Activated CD4-positive, alpha-beta memory T cell treated with anti-CD3 and anti-CD28 coated beads for 36 hours (primary cell): ENCODE measurements around the gene FAM131B. TPM values are rescaled to one million over a fixed set of nuclear protein-coding genes. Genes with fewer than 3 reads are reported as not detected.
"Not testable (repeated sequence)": the region's sequence is repeated elsewhere in the genome, so short reads cannot be mapped to it uniquely, and the experiment has no call there.

ENCODE experiments used
- CTCF ChIA-PET: fragments of 350-600 bp; sonication (Branson Sonifier 250); formaldehyde crosslinking; loops from one replicate; lab custom pipeline; 2021; ENCODE audit warnings: antibody characterized with exemption, inconsistent platforms; lab: Charles Lee
- POLR2A ChIA-PET: fragments of 350-600 bp; sonication (Branson Sonifier 250); formaldehyde crosslinking; loops from one replicate; lab custom pipeline; 2021; ENCODE audit warnings: antibody characterized with exemption; lab: Charles Lee
- DNase-seq: peaks from one replicate; pipeline ENCODE4 v3.0.0-alpha.2; 2020
- H3K27ac Mint-ChIP-seq: one replicate; pipeline ENCODE4 v1.8.0; 2021; ENCODE audit warnings: mixed read lengths
- H3K27me3 Mint-ChIP-seq: one replicate; pipeline ENCODE4 v1.8.0; 2021; ENCODE audit warnings: mixed read lengths
- H3K36me3 Mint-ChIP-seq: one replicate; pipeline ENCODE4 v1.8.0; 2021; ENCODE audit warnings: mixed read lengths
- H3K4me1 Mint-ChIP-seq: one replicate; pipeline ENCODE4 v1.8.0; 2021; ENCODE audit warnings: low read depth, mixed read lengths
- H3K4me3 Mint-ChIP-seq: one replicate; pipeline ENCODE4 v1.8.0; 2021; ENCODE audit warnings: mild to moderate bottlenecking, mixed read lengths
- H3K9me3 Mint-ChIP-seq: one replicate; pipeline ENCODE4 v1.8.0; 2021; ENCODE audit warnings: mixed read lengths
- intact Hi-C: fragments of 100-400 bp; cut with micrococcal nuclease; formaldehyde crosslinking; loops from one replicate; pipeline ENCODE4 v1.15.1; 2023
- total RNA-seq, 2 experiments: library from RNA; stranded (reverse); gene quantifications; one replicate each; pipeline ENCODE4 v1.2.3, GENCODE V29; 2021

Gene FAM131B
- 1 to 10 TPM; 1.9 to 2.3 TPM for total RNA-seq

DNA sequence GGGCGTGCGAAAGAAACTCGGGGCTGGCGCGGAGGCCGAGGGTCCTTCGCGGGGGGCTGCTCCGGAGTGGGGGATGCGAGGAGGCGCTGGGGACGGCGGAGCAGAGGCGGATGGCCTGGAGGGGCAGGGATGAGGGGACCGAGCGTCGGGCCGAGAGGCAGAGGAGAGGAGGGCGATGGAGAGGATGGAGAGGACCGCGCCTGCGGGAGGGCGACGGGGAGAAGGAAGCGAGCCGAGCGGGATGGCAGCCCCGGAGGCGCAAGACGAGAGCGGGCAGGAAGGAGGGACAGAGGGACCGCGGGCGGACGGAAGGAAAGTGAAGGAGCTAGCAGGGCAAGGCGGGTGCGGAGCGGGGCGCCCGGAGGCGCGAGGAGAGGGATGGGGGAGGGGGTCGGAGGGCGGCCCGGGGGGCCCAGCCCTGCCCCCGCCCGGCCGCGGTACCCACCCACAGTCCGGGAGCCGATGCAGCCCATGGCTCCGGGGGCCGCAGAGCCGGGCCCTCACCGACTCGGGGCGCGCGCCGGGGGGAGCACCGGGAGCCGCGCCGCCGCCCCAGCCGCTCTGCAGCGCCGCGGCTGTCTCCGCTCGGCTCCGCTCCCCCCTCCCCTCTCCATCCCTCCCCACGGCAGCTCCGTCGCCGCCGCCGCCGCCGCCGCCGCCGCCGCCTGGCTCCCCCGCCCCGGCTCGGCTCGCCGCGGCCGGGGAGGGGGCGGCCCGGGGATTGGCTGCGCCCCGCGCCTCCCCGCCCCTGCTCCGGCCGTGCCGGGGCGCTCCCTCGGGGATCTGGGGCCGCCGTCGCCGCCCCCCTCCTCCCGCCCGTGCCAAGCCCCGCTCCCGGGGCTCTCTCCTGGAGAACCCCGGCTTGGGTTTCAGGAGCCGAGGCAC is at the start of gene FAM131B:
FAM131B (minus strand) TSS at position 583 of the 885 bp plus-strand sequence; CDS start at position 473, 110 bp downstream.
- no peak within 1 kb of the TSS for H3K27ac Mint-ChIP-seq
- ChIA-PET CTCF (interaction anchor here (0.7 to 1.0 kb wide), 3 partner anchors 9 to 54 kb away, joined by 3 to 8 read pairs (median 4); no protein-coding TSS in a partner anchor), POLR2A (interaction anchor here (1.3 kb wide), 1 partner anchor 18 kb away, joined by 4 read pairs; no protein-coding TSS in a partner anchor)
- H3K4me1 Mint-ChIP-seq = peaks cover 4% of the 10 kb centered on the region
- H3K27me3 Mint-ChIP-seq = peaks cover 17% of the 10 kb centered on the region
- DNase-seq = peak; percentile 48
- intact Hi-C loops = loop anchor here (1.0 to 2.0 kb wide), 2 partner anchors 10 to 18 kb away; partner anchors contain the start of gene ZYX
- no peaks in the 10 kb centered on the region for H3K36me3 Mint-ChIP-seq
- H3K9me3 Mint-ChIP-seq = no peaks in the 10 kb centered on the region
- H3K4me3 Mint-ChIP-seq = peak within 1 kb of the TSS; percentile 79

DNA sequence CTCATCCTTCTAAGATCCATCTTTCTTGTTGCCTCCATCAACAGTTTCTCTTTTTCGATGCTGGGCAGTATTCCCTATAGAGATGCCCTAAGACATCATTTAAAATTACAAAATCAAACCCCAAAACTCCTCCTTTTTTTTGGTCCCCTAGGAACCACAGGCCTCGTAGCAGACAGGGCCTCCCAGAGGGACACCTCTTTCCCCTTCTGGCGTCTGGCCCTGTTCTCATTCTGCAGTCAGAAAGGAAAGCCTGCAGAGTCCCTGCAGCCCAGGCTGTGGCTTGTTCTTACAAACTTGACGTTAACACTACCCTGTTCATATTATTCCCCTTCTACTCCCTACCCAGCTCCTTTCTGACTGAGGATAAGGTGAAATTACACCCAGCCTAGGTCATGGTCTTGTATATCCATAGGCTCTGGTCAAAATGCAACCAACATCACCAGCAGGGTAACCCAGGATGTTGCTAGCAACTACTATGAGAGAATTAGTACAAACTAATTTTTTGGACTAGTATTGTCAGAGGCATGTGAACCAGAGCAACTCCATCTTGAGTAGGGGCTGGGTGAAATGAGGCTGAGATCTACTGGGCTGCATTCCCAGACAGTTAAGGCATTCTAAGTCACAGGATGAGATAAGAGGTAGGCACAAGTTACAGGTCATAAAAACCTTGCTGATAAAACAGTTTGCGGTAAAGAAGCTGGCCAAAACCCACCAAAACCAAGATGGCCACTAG is 49.6 kb upstream of the FAM131B start:
- DNase-seq = no peak
- Mint-ChIP-seq H3K4me3 (no peak overlapping the region), H3K27ac (no peak overlapping the region), H3K36me3 (peaks cover 2% of the 10 kb centered on the region), H3K27me3 (no peaks in the 10 kb centered on the region), H3K9me3 (no peaks in the 10 kb centered on the region), H3K4me1 (peaks cover 35% of the 10 kb centered on the region)
- CTCF ChIA-PET = interaction anchor here (1.5 kb wide), 1 partner anchor 32 kb away, joined by 4 read pairs; no protein-coding TSS in a partner anchor
- intact Hi-C loops = no loop called here
- POLR2A ChIA-PET = no interaction called here

DNA sequence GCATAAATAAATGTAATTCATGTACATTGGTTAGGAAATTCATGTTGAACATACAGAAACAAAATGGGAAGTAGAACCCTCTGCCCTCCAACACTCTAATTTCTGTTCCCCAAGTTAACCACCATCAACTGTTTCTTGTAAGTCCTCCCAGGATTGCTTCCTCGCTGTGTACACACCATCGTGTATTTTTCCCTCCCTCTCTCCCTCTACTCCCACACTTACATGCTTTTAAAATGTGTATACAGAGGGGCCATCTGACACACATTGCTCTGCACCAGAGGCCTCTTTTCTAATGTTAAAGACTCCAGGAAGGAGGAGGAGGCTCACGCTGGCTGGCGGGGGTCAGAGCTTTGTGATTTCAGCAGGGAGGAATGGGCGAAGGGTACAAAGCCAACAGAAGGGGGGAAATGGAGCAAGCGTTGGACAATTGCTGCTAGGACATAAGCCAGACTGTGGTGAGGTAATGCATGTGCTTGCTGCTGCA is 48.0 kb upstream of the FAM131B start:
- CTCF ChIA-PET = interaction anchor here (1.0 to 5.0 kb wide), 3 partner anchors 31 to 170 kb away, joined by 4 to 26 read pairs (median 6); partner anchors contain the start of gene ZYX
- Mint-ChIP-seq H3K27me3 (no peaks in the 10 kb centered on the region), H3K4me3 (no peak overlapping the region)

DNA sequence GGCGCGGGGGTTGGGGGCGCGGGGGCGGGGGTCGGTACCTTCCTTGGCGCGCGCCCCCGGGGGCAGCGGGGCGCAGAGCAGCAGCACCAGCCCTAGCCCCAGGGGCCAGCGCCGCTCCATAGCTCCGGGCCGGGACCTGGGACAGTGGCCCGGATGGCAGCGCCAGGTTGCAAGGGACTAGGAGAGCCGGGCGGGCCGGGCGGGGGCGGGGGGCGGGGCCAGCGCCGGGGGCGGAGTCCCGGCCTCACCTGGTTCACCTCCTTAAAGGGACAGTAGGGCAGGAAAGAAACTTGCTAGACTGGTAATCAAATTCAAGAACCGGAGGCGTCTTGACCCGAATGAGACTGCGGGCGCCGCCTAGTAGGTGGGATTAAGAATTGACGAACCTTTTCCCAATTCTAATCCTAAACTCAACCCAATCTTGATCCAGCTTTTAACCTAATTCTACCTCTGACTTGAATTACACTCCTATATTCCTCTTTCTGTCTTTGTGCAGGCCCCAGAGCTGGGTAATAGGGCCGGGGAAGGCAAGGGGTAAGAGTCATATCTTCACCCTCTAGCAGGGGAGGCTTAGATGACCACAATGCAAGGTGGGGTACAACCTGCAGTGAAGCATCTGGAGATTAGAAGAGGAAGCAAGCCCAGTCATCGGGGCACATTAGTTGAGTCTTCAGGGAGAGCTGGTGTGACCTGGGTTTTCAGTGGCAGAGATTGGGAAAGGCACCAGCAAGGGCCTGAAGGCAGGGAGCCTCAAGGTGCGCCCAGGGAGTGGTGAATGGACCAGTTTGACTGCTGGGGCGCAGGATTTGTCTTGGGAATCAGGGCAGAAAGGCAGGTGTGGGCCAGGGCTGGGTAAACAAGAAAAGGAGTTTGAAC is 46.4 kb upstream of the FAM131B start, which contains the start of gene EPHA1:
EPHA1 (minus strand) TSS at position 171 of the 876 bp plus-strand sequence; CDS start at position 120, 51 bp downstream.
- peak; percentile 63 for DNase-seq
- intact Hi-C loops = loop anchor here (1.0 to 5.0 kb wide), 3 partner anchors 29 to 168 kb away; no protein-coding TSS in a partner anchor
- ChIA-PET POLR2A (interaction anchor here (1.0 to 1.4 kb wide), 3 partner anchors 29 to 146 kb away, joined by 3 to 4 read pairs (median 3); partner anchors contain the start of gene GSTK1), CTCF (interaction anchor here (1.2 to 5.0 kb wide), 6 partner anchors 8 to 193 kb away, joined by 3 to 28 read pairs (median 11); partner anchors contain the start of gene ZYX)
- Mint-ChIP-seq H3K27ac (peak within 1 kb of the TSS; percentile 75), H3K36me3 (peaks cover 2% of the 10 kb centered on the region), H3K4me1 (peaks cover 48% of the 10 kb centered on the region), H3K27me3 (no peaks in the 10 kb centered on the region), H3K4me3 (peak within 1 kb of the TSS; percentile 70), H3K9me3 (no peaks in the 10 kb centered on the region)

More for the DNA sequence above, 48.0 kb upstream of the FAM131B start:
- intact Hi-C loops = no loop called here
- no peak for DNase-seq
- H3K36me3 Mint-ChIP-seq = peaks cover 2% of the 10 kb centered on the region
- POLR2A ChIA-PET = no interaction called here
- peaks cover 43% of the 10 kb centered on the region for H3K4me1 Mint-ChIP-seq
- H3K9me3 Mint-ChIP-seq = no peaks in the 10 kb centered on the region
- H3K27ac Mint-ChIP-seq = no peak overlapping the region

DNA sequence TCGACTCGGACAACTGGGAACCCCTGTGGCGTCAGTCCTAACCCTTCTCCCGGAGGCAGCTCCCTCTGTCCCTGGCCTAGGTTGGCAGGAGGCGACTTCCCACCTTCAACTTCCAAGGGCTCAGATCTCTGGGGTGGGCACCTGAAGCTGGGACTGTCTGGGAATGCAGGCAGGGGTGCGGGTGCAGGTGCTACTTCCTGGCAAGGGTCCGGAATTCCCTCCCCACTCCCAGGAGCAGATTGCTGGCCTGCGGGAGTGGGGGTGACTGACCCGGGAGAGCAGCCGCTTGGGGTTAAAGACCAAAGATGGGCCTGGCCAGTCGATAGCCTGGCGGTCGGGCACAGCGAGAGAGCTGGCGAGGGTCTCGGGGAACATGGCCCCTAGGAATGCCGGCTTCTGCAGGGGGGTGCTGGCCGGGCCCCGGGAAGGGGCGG is 45.8 kb upstream of the FAM131B start:
- no peak for DNase-seq
- Mint-ChIP-seq H3K36me3 (peaks cover 2% of the 10 kb centered on the region), H3K27ac (no peak overlapping the region), H3K4me1 (peaks cover 53% of the 10 kb centered on the region), H3K9me3 (no peaks in the 10 kb centered on the region), H3K4me3 (peak overlapping the region; percentile 70), H3K27me3 (no peaks in the 10 kb centered on the region)
- intact Hi-C loops = loop anchor here (1.0 to 5.0 kb wide), 3 partner anchors 28 to 167 kb away; no protein-coding TSS in a partner anchor
- ChIA-PET POLR2A (interaction anchor here (1.0 to 1.4 kb wide), 5 partner anchors 16 to 145 kb away, joined by 3 to 4 read pairs (median 3); partner anchors contain the start of gene GSTK1), CTCF (interaction anchor here (1.2 to 5.0 kb wide), 7 partner anchors 8 to 193 kb away, joined by 3 to 28 read pairs (median 5); partner anchors contain the start of genes GSTK1 and ZYX)

DNA sequence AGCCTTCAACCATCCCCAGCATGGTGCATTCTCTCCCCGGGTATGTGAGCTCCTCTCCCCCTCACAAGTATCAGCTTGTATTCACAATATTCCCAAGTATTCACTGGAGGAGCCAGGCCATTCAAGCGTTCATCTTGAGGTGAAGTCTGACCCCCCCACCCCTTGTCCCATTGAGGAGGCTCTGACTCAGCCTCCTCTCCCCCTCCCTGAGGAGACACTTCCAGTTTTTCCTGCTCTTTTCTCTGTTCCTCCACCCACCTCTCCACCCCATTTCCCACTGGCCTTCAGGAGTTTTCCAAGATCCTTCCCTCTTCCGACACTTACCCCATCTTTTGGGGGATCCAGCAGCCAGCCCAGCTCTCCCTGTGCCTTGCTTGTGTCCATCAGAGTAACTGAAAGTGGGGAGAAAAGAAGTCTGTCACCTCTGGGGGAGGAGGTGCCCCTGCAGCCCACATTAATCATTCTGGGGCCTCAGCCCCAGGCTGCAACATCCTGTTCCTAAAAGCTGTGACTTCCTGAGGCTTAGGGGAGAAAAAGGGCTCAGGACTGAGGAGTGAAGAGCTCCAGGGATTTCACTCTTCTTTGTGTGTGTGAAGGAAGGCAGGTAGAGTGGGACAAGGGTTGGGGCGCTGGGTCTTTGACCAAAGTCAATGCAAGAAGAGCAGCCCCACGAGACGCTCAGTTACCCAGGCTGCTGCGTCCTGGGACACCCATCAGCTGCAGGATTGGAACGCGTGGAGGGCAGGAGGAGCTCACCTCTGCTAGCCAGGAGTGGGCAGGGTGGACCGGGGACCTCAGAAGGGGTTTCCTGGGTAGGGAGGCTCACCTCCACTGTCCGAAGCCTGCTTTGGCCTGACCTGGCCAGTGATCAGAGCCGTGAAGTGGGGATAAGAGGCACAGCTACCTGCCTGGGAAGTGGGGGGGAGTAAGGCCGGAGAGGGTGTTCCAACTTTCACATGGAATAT is 45.1 kb upstream of the FAM131B start:
- H3K36me3 Mint-ChIP-seq = peaks cover 2% of the 10 kb centered on the region
- H3K4me3 Mint-ChIP-seq = peak overlapping the region; percentile 70
- H3K4me1 Mint-ChIP-seq = peaks cover 56% of the 10 kb centered on the region
- CTCF ChIA-PET = interaction anchor here (1.3 to 5.0 kb wide), 8 partner anchors 9 to 192 kb away, joined by 3 to 28 read pairs (median 6); partner anchors contain the start of genes GSTK1 and ZYX
- DNase-seq = peak; percentile 59
- H3K27ac Mint-ChIP-seq = peak overlapping the region; percentile 75
- H3K27me3 Mint-ChIP-seq = no peaks in the 10 kb centered on the region
- POLR2A ChIA-PET = interaction anchor here (1.0 to 2.3 kb wide), 6 partner anchors 15 to 144 kb away, joined by 3 to 8 read pairs (median 3); partner anchors contain the start of gene GSTK1
- intact Hi-C loops = loop anchor here (1.0 to 5.0 kb wide), 3 partner anchors 27 to 167 kb away; no protein-coding TSS in a partner anchor
- H3K9me3 Mint-ChIP-seq = no peaks in the 10 kb centered on the region

DNA sequence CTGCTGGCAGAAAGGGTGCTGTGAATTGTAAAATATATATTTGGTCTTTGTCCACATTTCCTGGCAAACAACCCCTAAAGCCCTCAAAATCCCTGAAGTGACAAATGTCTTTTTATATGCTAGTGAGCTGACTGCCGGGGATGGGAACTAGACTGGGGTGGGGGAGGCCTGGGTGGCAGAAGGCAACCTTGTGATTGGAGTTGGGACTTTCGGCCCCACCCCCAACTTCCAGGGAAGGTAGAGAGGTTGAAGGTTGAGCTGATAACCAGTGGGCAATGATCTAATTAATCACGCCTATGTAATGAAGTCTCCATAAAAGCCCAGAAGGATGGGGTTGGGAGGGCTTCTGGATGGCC is 43.5 kb upstream of the FAM131B start:
- no peaks in the 10 kb centered on the region for H3K9me3 Mint-ChIP-seq
- no peak overlapping the region for H3K27ac Mint-ChIP-seq
- ChIA-PET CTCF (interaction anchor here (1.4 to 5.0 kb wide), 5 partner anchors 12 to 166 kb away, joined by 3 to 28 read pairs (median 6); partner anchors contain the start of gene ZYX), POLR2A (interaction anchor here (2.3 kb wide), 1 partner anchor 20 kb away, joined by 8 read pairs; no protein-coding TSS in a partner anchor)
- no peak overlapping the region for H3K4me3 Mint-ChIP-seq
- intact Hi-C loops = loop anchor here (5.0 kb wide), 1 partner anchor 34 kb away; no protein-coding TSS in a partner anchor
- H3K27me3 Mint-ChIP-seq = no peaks in the 10 kb centered on the region
- DNase-seq = no peak
- peaks cover 51% of the 10 kb centered on the region for H3K4me1 Mint-ChIP-seq
- peaks cover 2% of the 10 kb centered on the region for H3K36me3 Mint-ChIP-seq

DNA sequence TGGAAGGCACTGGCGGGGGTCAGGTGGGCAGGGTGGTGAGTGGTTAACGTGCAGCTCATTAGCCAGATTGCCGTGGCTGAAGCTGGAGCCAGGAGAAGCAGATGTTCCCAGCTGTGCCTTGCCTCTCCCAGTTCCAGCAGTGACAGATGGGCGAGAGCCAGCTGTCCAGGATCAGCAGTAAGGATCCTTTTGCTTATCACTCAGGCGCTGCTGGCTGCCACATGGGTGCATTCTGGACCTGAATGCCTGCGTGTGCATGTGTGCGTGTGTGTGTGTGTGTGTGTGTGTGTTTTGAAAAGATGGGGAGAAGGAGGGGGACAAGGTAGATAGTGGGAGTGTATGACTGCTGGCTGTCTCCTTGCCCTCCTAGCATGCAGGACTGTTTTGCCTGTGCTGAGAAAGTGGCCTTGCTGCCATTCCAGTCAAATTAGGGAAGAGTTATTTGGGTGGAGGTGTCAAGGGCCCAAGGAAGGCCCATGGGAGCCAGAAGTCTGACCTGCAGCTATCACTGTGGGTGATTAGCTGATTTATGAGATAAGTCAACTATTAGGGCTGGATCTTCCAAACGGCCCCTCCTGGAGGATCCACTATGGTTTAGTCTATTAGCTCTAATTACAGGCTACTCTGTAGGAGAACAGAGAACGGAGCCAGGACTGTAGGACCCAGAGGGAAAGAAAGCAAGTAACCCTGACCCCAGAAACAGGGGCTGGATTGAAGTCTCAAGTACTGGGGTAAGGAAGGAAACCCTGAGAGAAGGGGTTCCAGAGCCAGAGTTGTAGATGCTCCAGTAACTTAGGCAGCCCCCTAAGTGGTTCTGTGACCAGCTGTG is 42.9 kb upstream of the FAM131B start:
- H3K27me3 Mint-ChIP-seq = no peaks in the 10 kb centered on the region
- H3K4me3 Mint-ChIP-seq = no peak overlapping the region
- peaks cover 2% of the 10 kb centered on the region for H3K36me3 Mint-ChIP-seq
- H3K27ac Mint-ChIP-seq = no peak overlapping the region
- peaks cover 50% of the 10 kb centered on the region for H3K4me1 Mint-ChIP-seq
- CTCF ChIA-PET = interaction anchor here (1.3 to 5.0 kb wide), 5 partner anchors 12 to 165 kb away, joined by 6 to 28 read pairs (median 6); partner anchors contain the start of gene ZYX
- DNase-seq = no peak
- intact Hi-C loops = loop anchor here (5.0 kb wide), 1 partner anchor 33 kb away; no protein-coding TSS in a partner anchor
- POLR2A ChIA-PET = interaction anchor here (0.5 to 2.3 kb wide), 3 partner anchors 20 to 25 kb away, joined by 3 to 8 read pairs (median 3); no protein-coding TSS in a partner anchor
- H3K9me3 Mint-ChIP-seq = no peaks in the 10 kb centered on the region

DNA sequence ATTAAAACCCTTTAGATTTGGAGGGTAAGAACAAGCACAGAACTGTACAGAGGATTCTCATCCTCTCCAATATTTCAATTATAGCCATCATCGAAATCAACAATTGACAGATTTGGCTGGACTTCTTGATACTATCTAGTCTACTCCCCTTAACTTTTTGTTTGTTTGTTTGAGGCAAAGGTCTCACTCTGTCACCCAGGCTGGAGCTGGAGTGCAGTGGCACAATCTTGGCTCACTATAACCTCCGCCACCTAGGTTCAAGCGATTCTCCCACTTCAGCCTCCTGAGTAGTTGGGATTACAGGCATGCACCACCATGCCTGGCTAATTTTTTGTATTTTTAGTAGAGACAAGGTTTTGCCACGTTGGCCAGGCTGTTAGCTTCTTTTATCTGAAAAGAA is 39.7 kb upstream of the FAM131B start:
- H3K36me3 Mint-ChIP-seq, POLR2A ChIA-PET, DNase-seq, H3K27ac Mint-ChIP-seq, H3K4me3 Mint-ChIP-seq, H3K9me3 Mint-ChIP-seq, H3K27me3 Mint-ChIP-seq, intact Hi-C loops: not testable (repeated sequence)
- CTCF ChIA-PET = interaction anchor here (0.9 to 4.1 kb wide), 5 partner anchors 14 to 187 kb away, joined by 3 to 28 read pairs (median 4); no protein-coding TSS in a partner anchor
- H3K4me1 Mint-ChIP-seq = peaks cover 23% of the 10 kb centered on the region
